H9 (cell line): Measurements from ENCODE around the gene ZFAND5. TPM values are rescaled to one million over a fixed set of nuclear protein-coding genes. Genes with fewer than 3 reads are reported as not detected.

Experiments
- DNase-seq: peaks from one replicate; pipeline ENCODE4 v3.0.0-alpha.2; 2017
- H2AFZ ChIP-seq: one replicate; pipeline ENCODE4 v1.6.1; 2013; ENCODE audit warnings: mild to moderate bottlenecking, low read length, control low read depth, moderate library complexity
- H2AK5ac ChIP-seq: 2 replicates; pipeline ENCODE4 v1.6.1; 2013; ENCODE audit warnings: low read length, control low read depth, mixed read lengths; ENCODE audit not compliant: insufficient read length
- H2BK120ac ChIP-seq: one replicate; pipeline ENCODE4 v1.6.1; 2013; ENCODE audit warnings: low read depth, mild to moderate bottlenecking, low read length, control low read depth, inconsistent platforms; ENCODE audit not compliant: poor library complexity, severe bottlenecking
- H2BK12ac ChIP-seq: 2 replicates; pipeline ENCODE4 v1.6.1; 2013; ENCODE audit warnings: low read length, control low read depth, mixed read lengths, low read depth; ENCODE audit not compliant: insufficient read length
- H2BK15ac ChIP-seq: 2 replicates; pipeline ENCODE4 v1.6.1; 2013; ENCODE audit warnings: low read depth, low read length, control low read depth
- H2BK20ac ChIP-seq: one replicate; pipeline ENCODE4 v1.6.1; 2013; ENCODE audit warnings: low read depth, mild to moderate bottlenecking, low read length, control low read depth, inconsistent platforms; ENCODE audit not compliant: poor library complexity, severe bottlenecking
- H2BK5ac ChIP-seq: 2 replicates; pipeline ENCODE4 v1.6.1; 2013; ENCODE audit warnings: low read length, control low read depth, mixed read lengths; ENCODE audit not compliant: insufficient read length
- H3K14ac ChIP-seq: 2 replicates; pipeline ENCODE4 v1.6.1; 2013; ENCODE audit warnings: low read length, control low read depth; ENCODE audit not compliant: insufficient read depth
- H3K18ac ChIP-seq: 2 replicates; pipeline ENCODE4 v1.6.1; 2013; ENCODE audit warnings: low read depth, mild to moderate bottlenecking, mixed read lengths, low read length, control low read depth; ENCODE audit not compliant: insufficient read length
- H3K23ac ChIP-seq: 2 replicates; pipeline ENCODE4 v1.6.1; 2013; ENCODE audit warnings: low read length, control low read depth, mixed read lengths, low read depth; ENCODE audit not compliant: insufficient read length
- H3K23me2 ChIP-seq: 2 replicates; pipeline ENCODE4 v1.6.1; 2013; ENCODE audit warnings: low read depth, mild to moderate bottlenecking, mixed read lengths, low read length, control low read depth; ENCODE audit not compliant: insufficient read length, poor library complexity, severe bottlenecking
- H3K27ac ChIP-seq: 2 replicates; pipeline ENCODE4 v1.5.1; 2013; ENCODE audit warnings: low read length, control low read depth, mixed read lengths, low read depth; ENCODE audit not compliant: insufficient read length
- H3K27me3 ChIP-seq: 2 replicates; pipeline ENCODE4 v1.6.1; 2013; ENCODE audit warnings: low read length, control low read depth, inconsistent platforms; ENCODE audit not compliant: insufficient read depth
- H3K4ac ChIP-seq: 2 replicates; pipeline ENCODE4 v1.6.1; 2013; ENCODE audit warnings: low read depth, mild to moderate bottlenecking, control low read depth, inconsistent platforms, low read length, moderate library complexity
- H3K4me1 ChIP-seq: 2 replicates; pipeline ENCODE4 v1.6.1; 2013; ENCODE audit warnings: low read length, control low read depth, inconsistent platforms; ENCODE audit not compliant: insufficient read depth
- H3K4me2 ChIP-seq: 2 replicates; pipeline ENCODE4 v1.6.1; 2013; ENCODE audit warnings: low read length, control low read depth, mixed read lengths; ENCODE audit not compliant: insufficient read length, insufficient read depth
- H3K56ac ChIP-seq: 2 replicates; pipeline ENCODE4 v1.6.1; 2013; ENCODE audit warnings: low read depth, mild to moderate bottlenecking, mixed read lengths, low read length, control low read depth; ENCODE audit not compliant: insufficient read length
- H3K79me1 ChIP-seq: 2 replicates; pipeline ENCODE4 v1.6.1; 2013; ENCODE audit warnings: low read depth, mild to moderate bottlenecking, moderate library complexity, low read length, control low read depth, inconsistent platforms; ENCODE audit not compliant: insufficient read depth, poor library complexity, severe bottlenecking
- H3K79me2 ChIP-seq: 2 replicates; pipeline ENCODE4 v1.6.1; 2013; ENCODE audit warnings: low read length, control low read depth, inconsistent platforms; ENCODE audit not compliant: insufficient read depth
- H3K9ac ChIP-seq: 2 replicates; pipeline ENCODE4 v1.6.1; 2013; ENCODE audit warnings: low read length, control low read depth, mixed read lengths; ENCODE audit not compliant: insufficient read length; ENCODE audit errors: extremely low read depth
- H3K9me3 ChIP-seq: one replicate; pipeline ENCODE4 v1.6.1; 2013; ENCODE audit warnings: low read depth, low read length, inconsistent platforms; ENCODE audit not compliant: control insufficient read depth
- H3T11ph ChIP-seq: one replicate; pipeline ENCODE4 v1.6.1; 2013; ENCODE audit warnings: mild to moderate bottlenecking, low read length, control low read depth, inconsistent platforms
- H4K20me1 ChIP-seq: one replicate; pipeline ENCODE4 v1.6.1; 2013; ENCODE audit not compliant: control insufficient read depth, insufficient read length, insufficient read depth
- H4K5ac ChIP-seq: 2 replicates; pipeline ENCODE4 v1.6.1; 2013; ENCODE audit warnings: low read depth, mild to moderate bottlenecking, mixed read lengths, low read length, control low read depth; ENCODE audit not compliant: insufficient read length
- H4K8ac ChIP-seq: replicated peaks from 2 replicates; pipeline ENCODE4 v1.6.1; 2013; ENCODE audit warnings: low read length, control low read depth, mixed read lengths, low read depth; ENCODE audit not compliant: insufficient read length
- H4K91ac ChIP-seq: 2 replicates; pipeline ENCODE4 v1.6.1; 2013; ENCODE audit warnings: low read depth, mild to moderate bottlenecking, moderate library complexity, mixed read lengths, low read length, control low read depth; ENCODE audit not compliant: insufficient read length
- H3K27ac Mint-ChIP-seq, 3 experiments: 2 replicates in 2 of 3; 3 replicates in 1 of 3; pipeline ENCODE4 v1.8.0; 2020 to 2021; ENCODE audit warnings: mixed read lengths in 3 of 3, mild to moderate bottlenecking in 1 of 3, moderate library complexity in 1 of 3
- H3K27me3 Mint-ChIP-seq: 2 replicates; pipeline ENCODE4 v1.8.0; 2021; ENCODE audit warnings: low read depth, mild to moderate bottlenecking, moderate library complexity, mixed read lengths
- H3K36me3 Mint-ChIP-seq, 3 experiments: 2 replicates in 2 of 3; 3 replicates in 1 of 3; pipeline ENCODE4 v1.8.0; 2020 to 2021; ENCODE audit warnings: low read depth in 3 of 3, mixed read lengths in 3 of 3; ENCODE audit not compliant: insufficient read depth in 1 of 3
- H3K4me1 Mint-ChIP-seq, 2 experiments: 2 replicates each; pipeline ENCODE4 v1.8.0; 2020; ENCODE audit warnings: mixed read lengths in 2 of 2
- H3K4me3 Mint-ChIP-seq, 2 experiments: 2 replicates in 1 of 2; 3 replicates in 1 of 2; pipeline ENCODE4 v1.8.0; 2020 to 2021; ENCODE audit warnings: mild to moderate bottlenecking in 2 of 2, mixed read lengths in 2 of 2, moderate library complexity in 1 of 2
- H3K9me3 Mint-ChIP-seq, 2 experiments: 2 replicates in 1 of 2; 3 replicates in 1 of 2; pipeline ENCODE4 v1.8.0; 2020; ENCODE audit warnings: mild to moderate bottlenecking in 2 of 2, mixed read lengths in 2 of 2, moderate library complexity in 1 of 2
- WGBS: extraction: QIAGEN DNeasy Blood & Tissue Kit; methylation state at CpG from one replicate; pipeline ENCODE4 v1.1.7; 2013; ENCODE audit warnings: missing lambda C conversion rate, low lambda C conversion rate, mixed read lengths; ENCODE audit not compliant: insufficient read length; ENCODE audit errors: extremely low coverage; 5-methylcytosine and 5-hydroxymethylcytosine counted together
- total RNA-seq: library from RNA; stranded (reverse); gene quantifications from 2 replicates; pipeline ENCODE4 v1.2.1, GENCODE V29; 2021
- TF ChIP-seq, protein P1 (sequence below): fragments of 200-600 bp; sonication (generic); conservative IDR thresholded peaks from 3 replicates; pipeline ENCODE4 v1.8.0; 2021; ENCODE audit warnings: antibody characterized with exemption, mild to moderate bottlenecking

ZFAND5 gene
- total RNA-seq, 1 experiment from 2014 or later = 304 TPM

DNA sequence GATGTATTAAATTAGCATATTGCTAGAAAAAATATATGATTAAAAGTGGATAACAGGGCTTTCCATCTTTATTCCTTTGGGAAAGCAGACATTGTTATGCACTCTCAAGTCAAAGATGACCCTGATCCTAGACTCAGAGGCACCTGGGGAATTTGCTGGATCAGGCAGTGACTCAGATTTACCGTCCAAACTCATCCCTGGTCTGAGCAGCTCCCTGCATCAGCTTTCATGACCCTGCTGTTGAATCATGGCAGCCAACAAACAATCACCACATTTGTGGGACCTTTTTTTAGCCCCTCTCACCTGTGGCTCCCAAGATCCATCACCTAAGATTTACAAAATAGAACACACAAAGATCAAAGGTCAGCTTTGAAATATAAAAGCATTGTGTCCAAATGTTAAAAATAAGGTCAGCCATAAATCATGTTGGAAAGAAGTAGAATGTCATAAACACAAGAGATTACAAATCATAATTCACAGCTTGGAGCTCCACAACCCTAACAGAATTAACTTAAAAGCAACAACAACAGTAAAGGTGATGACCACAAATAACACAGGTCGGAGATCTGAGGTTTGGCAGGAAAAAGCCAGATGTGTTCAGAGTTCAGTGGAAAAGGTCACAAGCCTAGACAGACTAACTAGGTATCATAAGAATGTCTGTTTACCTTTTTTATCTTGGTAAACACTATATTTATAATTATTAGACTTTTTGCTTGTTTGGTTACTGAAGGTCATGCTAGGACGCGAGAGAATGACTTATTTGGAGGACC, 55.5 kb downstream of the ZFAND5 start:
- Mint-ChIP-seq H3K9me3 (no peaks in the 10 kb centered on the region), H3K4me1 (peaks cover 7 to 11% of the 10 kb centered on the region in 2 experiments), H3K36me3 (no peaks in the 10 kb centered on the region), H3K27ac (no peak overlapping the region), H3K4me3 (no peak overlapping the region), H3K27me3 (no peaks in the 10 kb centered on the region)
- Histone ChIP-seq H3K27ac (no peak overlapping the region), H2BK15ac (no peak overlapping the region), H4K91ac (no peak overlapping the region), H3K9ac (no peak overlapping the region), H3K4ac (no peak overlapping the region), H3K14ac (no peak overlapping the region), H2BK20ac (no peak overlapping the region), H4K5ac (no peak overlapping the region), H3K79me1 (no peaks in the 10 kb centered on the region), H2BK120ac (no peak overlapping the region), H3T11ph (no peak overlapping the region), H3K18ac (no peak overlapping the region), H2AK5ac (no peak overlapping the region), H3K56ac (no peak overlapping the region), H3K4me2 (no peak overlapping the region), H3K27me3 (no peaks in the 10 kb centered on the region), H2BK5ac (no peak overlapping the region), H4K20me1 (no peaks in the 10 kb centered on the region), H4K8ac (no peak overlapping the region), H3K79me2 (no peaks in the 10 kb centered on the region), H2AFZ (no peak overlapping the region), H2BK12ac (no peak overlapping the region), H3K9me3 (no peaks in the 10 kb centered on the region), H3K23me2 (no peaks in the 10 kb centered on the region), H3K4me1 (no peaks in the 10 kb centered on the region), H3K23ac (no peak overlapping the region)
- TF ChIP-seq, protein P1, sequence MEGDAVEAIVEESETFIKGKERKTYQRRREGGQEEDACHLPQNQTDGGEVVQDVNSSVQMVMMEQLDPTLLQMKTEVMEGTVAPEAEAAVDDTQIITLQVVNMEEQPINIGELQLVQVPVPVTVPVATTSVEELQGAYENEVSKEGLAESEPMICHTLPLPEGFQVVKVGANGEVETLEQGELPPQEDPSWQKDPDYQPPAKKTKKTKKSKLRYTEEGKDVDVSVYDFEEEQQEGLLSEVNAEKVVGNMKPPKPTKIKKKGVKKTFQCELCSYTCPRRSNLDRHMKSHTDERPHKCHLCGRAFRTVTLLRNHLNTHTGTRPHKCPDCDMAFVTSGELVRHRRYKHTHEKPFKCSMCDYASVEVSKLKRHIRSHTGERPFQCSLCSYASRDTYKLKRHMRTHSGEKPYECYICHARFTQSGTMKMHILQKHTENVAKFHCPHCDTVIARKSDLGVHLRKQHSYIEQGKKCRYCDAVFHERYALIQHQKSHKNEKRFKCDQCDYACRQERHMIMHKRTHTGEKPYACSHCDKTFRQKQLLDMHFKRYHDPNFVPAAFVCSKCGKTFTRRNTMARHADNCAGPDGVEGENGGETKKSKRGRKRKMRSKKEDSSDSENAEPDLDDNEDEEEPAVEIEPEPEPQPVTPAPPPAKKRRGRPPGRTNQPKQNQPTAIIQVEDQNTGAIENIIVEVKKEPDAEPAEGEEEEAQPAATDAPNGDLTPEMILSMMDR = no peak
- DNase-seq = no peak
- no CpG with 5 or more reads among the region's 4 CpGs for WGBS
